SU-DHL-6 (cell line): ENCODE measurements around the gene FAM161A.
"Not testable (repeated sequence)": the region's sequence is repeated elsewhere in the genome, so short reads cannot be mapped to it uniquely, and the experiment has no call there.

Experiments used
- H2AFZ ChIP-seq: fragments of 200-600 bp; sonication (generic); 2 replicates; pipeline ENCODE4 v1.6.1; 2014; ENCODE audit warnings: low read depth, mild to moderate bottlenecking, moderate library complexity, mixed read lengths, antibody characterized with exemption, low read length; ENCODE audit not compliant: severe bottlenecking
- H3F3A ChIP-seq: fragments of 200-600 bp; shearing (Covaris generic); 2 replicates; pipeline ENCODE4 v1.6.0; 2016; ENCODE audit warnings: antibody characterized with exemption, mild to moderate bottlenecking; ENCODE audit not compliant: insufficient read depth
- H3K27ac ChIP-seq: fragments of 200-600 bp; sonication (generic); 2 replicates; pipeline ENCODE4 v1.5.1; 2016; ENCODE audit warnings: low read depth, mild to moderate bottlenecking, low read length, moderate library complexity, mixed read lengths
- H3K27me3 ChIP-seq: fragments of 200-600 bp; sonication (generic), shearing (Covaris generic); 2 replicates; pipeline ENCODE4 v1.6.0; 2014; ENCODE audit warnings: mild to moderate bottlenecking, low read length
- H3K36me3 ChIP-seq: fragments of 200-600 bp; sonication (generic); 2 replicates; pipeline ENCODE4 v1.6.1; 2014; ENCODE audit warnings: mild to moderate bottlenecking, low read length, mixed read lengths
- H3K4me2 ChIP-seq: fragments of 300-600, 200-600 bp; shearing (Covaris generic), sonication (generic); 2 replicates; pipeline ENCODE4 v1.6.0; 2014; ENCODE audit warnings: low read length, low read depth, mild to moderate bottlenecking; ENCODE audit not compliant: poor library complexity, severe bottlenecking
- H3K4me3 ChIP-seq: fragments of 200-600 bp; sonication (generic); 2 replicates; pipeline ENCODE4 v1.5.1; 2014; ENCODE audit warnings: antibody characterized with exemption, low read length, mild to moderate bottlenecking, mixed read lengths; ENCODE audit not compliant: insufficient read depth, poor library complexity, severe bottlenecking
- H3K79me2 ChIP-seq: fragments of 200-600 bp; sonication (generic); 2 replicates; pipeline ENCODE4 v1.6.1; 2014; ENCODE audit warnings: mild to moderate bottlenecking, low read length, moderate library complexity; ENCODE audit not compliant: insufficient read depth
- H3K9ac ChIP-seq: fragments of 200-600 bp; sonication (generic); 2 replicates; pipeline ENCODE4 v1.7.0; 2014; ENCODE audit warnings: mild to moderate bottlenecking, low read length
- H3K9me2 ChIP-seq: fragments of 200-600 bp; sonication (generic); replicated peaks from 2 replicates; pipeline ENCODE4 v1.6.1; 2014; ENCODE audit warnings: low read length; ENCODE audit not compliant: insufficient read depth
- H3K9me3 ChIP-seq: fragments of 200-600 bp; sonication (generic); 2 replicates; pipeline ENCODE4 v1.6.1; 2014; ENCODE audit warnings: low read length, mixed read lengths; ENCODE audit not compliant: insufficient read depth
- H4K20me1 ChIP-seq: fragments of 200-600 bp; sonication (generic); 2 replicates; pipeline ENCODE4 v1.6.1; 2014; ENCODE audit warnings: low read depth, mild to moderate bottlenecking, antibody characterized with exemption, low read length, moderate library complexity, mixed read lengths
- CTCF ChIP-seq: fragments of 200-600 bp; sonication (generic); IDR thresholded peaks from one replicate; pipeline ENCODE4 v1.5.1; 2017; ENCODE audit warnings: antibody characterized with exemption, mild to moderate bottlenecking, low read length, moderate library complexity; ENCODE audit not compliant: insufficient read depth, poor library complexity, severe bottlenecking
- EZH2phosphoT487 ChIP-seq: fragments of 200-600 bp; sonication (generic), shearing (Covaris generic); conservative IDR thresholded peaks from 2 replicates; pipeline ENCODE4 v1.6.1; 2018; ENCODE audit warnings: mild to moderate bottlenecking, antibody characterized with exemption, low read length, moderate library complexity, mixed read lengths

The FAM161A gene

GRCh38 chr2:61814539-61815160 lies 39.2 kb downstream of the FAM161A start:
- Histone ChIP-seq H3K9me2 (no peaks in the 10 kb centered on the region), H3K4me3 (no peak overlapping the region)
- TF ChIP-seq CTCF, result no peak
- no peak for TF ChIP-seq EZH2phosphoT487

GRCh38 chr2:61813314-61813713 lies 40.5 kb downstream of the FAM161A start:
- H3K27ac ChIP-seq, H3K9me2 ChIP-seq, H4K20me1 ChIP-seq, H3K4me2 ChIP-seq, H3K79me2 ChIP-seq, H3F3A ChIP-seq, H2AFZ ChIP-seq, H3K4me3 ChIP-seq, H3K36me3 ChIP-seq, H3K9me3 ChIP-seq, H3K27me3 ChIP-seq, H3K9ac ChIP-seq: not testable (repeated sequence)

More at GRCh38 chr2:61814539-61815160, 39.2 kb downstream of the FAM161A start:
- H3K27me3 ChIP-seq, result no peaks in the 10 kb centered on the region
- no peaks in the 10 kb centered on the region for H3K9me3 ChIP-seq
- H3K27ac ChIP-seq, result no peak overlapping the region
- no peak overlapping the region for H3K9ac ChIP-seq
- no peak overlapping the region for H3K4me2 ChIP-seq
- no peaks in the 10 kb centered on the region for H3K36me3 ChIP-seq
- H4K20me1 ChIP-seq, result no peaks in the 10 kb centered on the region
- no peaks in the 10 kb centered on the region for H3K79me2 ChIP-seq
- no peaks in the 10 kb centered on the region for H3F3A ChIP-seq
- no peak overlapping the region for H2AFZ ChIP-seq

GRCh38 chr2:61811821-61812220 lies 42.0 kb downstream of the FAM161A start:
- Histone ChIP-seq H4K20me1 (no peaks in the 10 kb centered on the region), H3F3A (no peaks in the 10 kb centered on the region), H3K27me3 (no peaks in the 10 kb centered on the region), H3K9ac (no peak overlapping the region), H3K36me3 (no peaks in the 10 kb centered on the region), H3K79me2 (no peaks in the 10 kb centered on the region), H3K9me3 (no peaks in the 10 kb centered on the region), H2AFZ (no peak overlapping the region), H3K9me2 (no peaks in the 10 kb centered on the region), H3K27ac (no peak overlapping the region), H3K4me2 (no peak overlapping the region), H3K4me3 (no peak overlapping the region)
- no peak for TF ChIP-seq EZH2phosphoT487
- no peak for TF ChIP-seq CTCF

GRCh38 chr2:61810203-61810602 lies 43.7 kb downstream of the FAM161A start:
- not testable (repeated sequence) for H3K27ac ChIP-seq, H3K9ac ChIP-seq, H3K79me2 ChIP-seq

GRCh38 chr2:61808693-61809092 lies 45.2 kb downstream of the FAM161A start:
- not testable (repeated sequence) for H3K79me2 ChIP-seq, H3F3A ChIP-seq, H4K20me1 ChIP-seq, H3K9me3 ChIP-seq, H3K9ac ChIP-seq, H3K4me2 ChIP-seq, H3K9me2 ChIP-seq, H2AFZ ChIP-seq, H3K27me3 ChIP-seq, H3K4me3 ChIP-seq, H3K27ac ChIP-seq, H3K36me3 ChIP-seq

More at GRCh38 chr2:61810203-61810602, 43.7 kb downstream of the FAM161A start:
- H3F3A ChIP-seq, H3K27me3 ChIP-seq, H3K36me3 ChIP-seq, H3K4me3 ChIP-seq, H2AFZ ChIP-seq, H3K9me2 ChIP-seq, H4K20me1 ChIP-seq, H3K9me3 ChIP-seq, H3K4me2 ChIP-seq: not testable (repeated sequence)
